ENCODE results near the gene AJAP1.
A peak's percentile ranks its signal among the peaks of the same experiment; 100 is the strongest.

Gene AJAP1

GRCh38 chr1:4700801-4701200, 46.4 kb downstream of the AJAP1 start:
- no peak for DNase-seq (ENCODE audit: low read depth)
- no peak for TF ChIP-seq CTCF (conservative IDR thresholded peaks at IDR 0.05; ENCODE audit: low read length)
- no peak overlapping the region for H3K4me3 ChIP-seq (ENCODE audit: low read length)

GRCh38 chr1:4701276-4701675, 46.9 kb downstream of the AJAP1 start:
- no peak overlapping the region for H3K4me3 ChIP-seq (ENCODE audit: low read length)
- DNase-seq (ENCODE audit: low read depth): no peak
- TF ChIP-seq CTCF (conservative IDR thresholded peaks at IDR 0.05; ENCODE audit: low read length): no peak

GRCh38 chr1:4702464-4702863, 48.1 kb downstream of the AJAP1 start:
- H3K4me3 ChIP-seq (ENCODE audit: low read length): no peak overlapping the region
- no peak for DNase-seq (ENCODE audit: low read depth)
- TF ChIP-seq CTCF (conservative IDR thresholded peaks at IDR 0.05; ENCODE audit: low read length): no peak

- H3K4me3 ChIP-seq (ENCODE audit: low read length): no peak overlapping the region
- no peak for TF ChIP-seq CTCF (conservative IDR thresholded peaks at IDR 0.05; ENCODE audit: low read length)
- peak; percentile 91 for DNase-seq (ENCODE audit: low read depth)
Measured at GRCh38 chr1:4702932-4703331, 48.5 kb downstream of the AJAP1 start.

- TF ChIP-seq CTCF (conservative IDR thresholded peaks at IDR 0.05; ENCODE audit: low read length): no peak
- no peak for DNase-seq (ENCODE audit: low read depth)
- no peak overlapping the region for H3K4me3 ChIP-seq (ENCODE audit: low read length)
Measured at GRCh38 chr1:4703646-4704045, 49.2 kb downstream of the AJAP1 start.

GRCh38 chr1:4708840-4709507, 54.6 kb downstream of the AJAP1 start:
- no peak overlapping the region for H3K4me3 ChIP-seq (ENCODE audit: low read length)
- peak; percentile 16 for DNase-seq (ENCODE audit: low read depth)
- TF ChIP-seq CTCF (conservative IDR thresholded peaks at IDR 0.05; ENCODE audit: low read length): no peak

- no peak for DNase-seq (ENCODE audit: low read depth)
- no peak for TF ChIP-seq CTCF (conservative IDR thresholded peaks at IDR 0.05; ENCODE audit: low read length)
- H3K4me3 ChIP-seq (ENCODE audit: low read length): no peak overlapping the region
Measured at GRCh38 chr1:4709641-4710040, 55.2 kb downstream of the AJAP1 start.
